ENCODE data around the gene INTS4. TPM values are rescaled to one million over a fixed set of nuclear protein-coding genes. Genes with fewer than 3 reads are reported as not detected.

Gene INTS4
- total and polyA plus RNA-seq, 2 of the 8 experiments (the other 6 are each of a cell fraction or from before 2014, with no cell fraction given): 27.0 to 31.3 TPM

DNA sequence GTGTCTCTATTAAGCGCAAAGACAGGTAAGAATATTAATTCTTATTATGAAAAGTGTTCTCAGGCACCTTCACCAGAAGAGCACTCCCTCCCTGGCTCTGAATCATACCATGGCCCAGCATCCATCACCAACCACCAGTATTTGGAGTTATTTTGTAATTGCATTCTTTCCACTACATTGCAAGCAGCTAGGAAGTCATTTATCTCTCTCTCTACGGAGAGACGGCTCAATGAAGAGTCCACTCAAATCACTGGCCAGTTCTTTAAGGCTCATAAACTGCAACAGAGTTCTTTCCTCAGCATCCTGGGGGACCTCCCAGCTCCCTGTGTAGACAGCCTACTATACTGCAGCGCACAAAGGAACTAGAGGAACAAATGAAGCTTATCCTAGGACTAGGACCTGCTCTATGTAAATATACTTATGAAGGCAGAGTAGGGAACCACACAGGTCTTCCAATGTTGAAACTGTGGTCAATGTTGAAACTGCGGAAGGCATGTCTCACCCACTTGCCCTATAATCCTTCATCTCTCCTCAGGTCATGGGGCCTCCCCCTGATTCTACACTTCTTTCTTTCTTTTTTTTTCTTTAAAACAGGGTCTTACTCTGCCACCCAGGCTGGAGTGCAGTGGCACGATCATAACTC, 110.2 kb downstream of the INTS4 start:
- Histone ChIP-seq H2BK5ac (ENCODE audit: low read depth, low read length) (no peak overlapping the region), H3K27ac (ENCODE audit: low read depth, low read length) (no peak overlapping the region), H2BK15ac (ENCODE audit: low read length) (no peak overlapping the region), H3K4me2 (ENCODE audit: insufficient read depth in 1 of 2, low read depth in 2 of 2, low read length in 2 of 2) (no peak overlapping the region), H4K8ac (ENCODE audit: extremely low read depth, insufficient read depth, low read length) (no peak overlapping the region), H3K9me3 (ENCODE audit: insufficient read depth in 2 of 2, low read depth in 1 of 2, low read length in 1 of 2) (no peaks in the 10 kb centered on the region), H2AFZ (ENCODE audit: low read length) (no peak overlapping the region), H2BK120ac (replicated peaks; ENCODE audit: low read depth, low read length) (no peak overlapping the region), H2BK20ac (ENCODE audit: low read length) (no peak overlapping the region), H4K20me1 (replicated peaks in 1 of 2; ENCODE audit: control insufficient read depth in 1 of 2, insufficient read depth in 2 of 2, low read length in 2 of 2) (no peaks in the 10 kb centered on the region), H4K5ac (ENCODE audit: insufficient read length, low read depth, low read length) (no peak overlapping the region), H3K4me3 (ENCODE audit: extremely low read depth in 1 of 4, insufficient read depth in 2 of 4, low read depth in 3 of 4, low read length in 4 of 4) (no peak overlapping the region), H3K4ac (replicated peaks; ENCODE audit: insufficient read length, low read depth, low read length) (no peak overlapping the region), H3K23ac (ENCODE audit: insufficient read length) (no peak overlapping the region), H4K91ac (replicated peaks; ENCODE audit: insufficient read length, low read length) (no peak overlapping the region), H3K23me2 (ENCODE audit: low read depth, low read length) (no peaks in the 10 kb centered on the region), H3K36me3 (ENCODE audit: control insufficient read depth in 2 of 4, insufficient read depth in 4 of 4, low read length in 3 of 4) (peaks cover 0 to 5% (median 1%) of the 10 kb centered on the region in 4 experiments; a peak in 5 of 8 replicates), H3K79me2 (ENCODE audit: control insufficient read depth in 1 of 2, insufficient read depth in 2 of 2, low read length in 2 of 2) (no peaks in the 10 kb centered on the region), H2AK5ac (ENCODE audit: low read depth, low read length) (no peak overlapping the region), H3K79me1 (ENCODE audit: low read depth, low read length) (no peaks in the 10 kb centered on the region), H3K14ac (ENCODE audit: insufficient read length) (no peak overlapping the region), H3K9ac (replicated peaks in 1 of 4; ENCODE audit: extremely low read depth in 1 of 4, low read depth in 3 of 4, low read length in 3 of 4) (no peak overlapping the region), H3K27me3 (replicated peaks in 1 of 4; ENCODE audit: control insufficient read depth in 3 of 4, extremely low read depth in 1 of 4, insufficient read depth in 3 of 4, low read length in 3 of 4) (no peaks in the 10 kb centered on the region), H3K18ac (ENCODE audit: extremely low read depth, low read length) (no peak overlapping the region), H3K56ac (replicated peaks; ENCODE audit: insufficient read length, low read depth, low read length) (no peak overlapping the region), H3K4me1 (replicated peaks in 1 of 4; ENCODE audit: control insufficient read depth in 3 of 4, insufficient read depth in 4 of 4, low read length in 3 of 4) (no peaks in the 10 kb centered on the region), H2BK12ac (ENCODE audit: low read depth, low read length) (no peak overlapping the region)
- ChIA-PET CTCF (ENCODE audit: partially characterized antibody) (interaction anchor here (0.6 to 1.3 kb wide), 2 partner anchors 88 to 115 kb away, joined by 3 to 4 read pairs; no protein-coding TSS in a partner anchor), POLR2A (ENCODE audit: partially characterized antibody) (no interaction called here)
- DNase-seq (ENCODE audit: low read depth in 1 of 2, low spot score in 2 of 2) (no peak), FAIRE-seq (no peak)
- WGBS, 2 experiments (ENCODE audit: extremely low coverage in 1 of 2, insufficient coverage in 1 of 2, insufficient read length in 1 of 2, insufficient replicate concordance in 2 of 2, low coverage in 1 of 2, low lambda C conversion rate in 2 of 2, missing lambda C conversion rate in 1 of 2): 94% methylated on average over 6 of the region's 6 CpGs; no CpG with 5 or more reads in 1 of the 2 experiments
- TF ChIP-seq CHD1 (IDR thresholded peaks at IDR 0.05; ENCODE audit: low read depth, low read length) (no peak), POU5F1 (IDR thresholded peaks at IDR 0.05; ENCODE audit: low read depth, low read length) (no peak), SP1 (IDR thresholded peaks at IDR 0.05; ENCODE audit: low read depth, low read length) (no peak), ASH2L (IDR thresholded peaks at IDR 0.05; ENCODE audit: low read length) (no peak), SIRT6 (IDR thresholded peaks at IDR 0.05; ENCODE audit: low read length) (no peak), EZH2 (IDR thresholded peaks at IDR 0.05; ENCODE audit: low read depth, low read length, severe bottlenecking) (no peak), SIN3A (conservative IDR thresholded peaks at IDR 0.05 in 1 of 2, IDR thresholded peaks at IDR 0.05 in 1 of 2; ENCODE audit: low read depth in 1 of 2, low read length in 2 of 2) (no peak)
- TF ChIP-seq, protein P1, sequence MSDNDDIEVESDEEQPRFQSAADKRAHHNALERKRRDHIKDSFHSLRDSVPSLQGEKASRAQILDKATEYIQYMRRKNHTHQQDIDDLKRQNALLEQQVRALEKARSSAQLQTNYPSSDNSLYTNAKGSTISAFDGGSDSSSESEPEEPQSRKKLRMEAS (IDR thresholded peaks at IDR 0.05): no peak
